ENCODE measurements around the gene FNDC3B. TPM values are rescaled to one million over a fixed set of nuclear protein-coding genes. Genes with fewer than 3 reads are reported as not detected.

The FNDC3B gene
- total and polyA plus RNA-seq, 4 donors: 13.3 to 175 (median 100) TPM

GRCh38 chr3:172342097-172342659, 302.8 kb downstream of the FNDC3B start:
- no peak overlapping the region for H3K27ac ChIP-seq (ENCODE audit: low read depth in 1 of 2, low read length in 1 of 2)
- no peak overlapping the region for H3K9ac ChIP-seq (ENCODE audit: insufficient read depth in 1 of 2, low read length in 2 of 2)
- TF ChIP-seq CTCF (IDR thresholded peaks at IDR 0.05; ENCODE audit: control extremely low read depth, extremely low read depth): no peak
- peaks cover 24 to 47% (median 37%) of the 10 kb centered on the region in 4 donors for H3K36me3 ChIP-seq (ENCODE audit: control insufficient read depth in 4 of 4, insufficient read depth in 4 of 4, low read length in 4 of 4)
- no peaks in the 10 kb centered on the region for H3K27me3 ChIP-seq (ENCODE audit: control insufficient read depth in 3 of 3, insufficient read depth in 3 of 3, low read length in 2 of 3)
- H3K4me3 ChIP-seq: no peak overlapping the region
- no peaks in the 10 kb centered on the region for H3K9me3 ChIP-seq (ENCODE audit: control insufficient read depth in 4 of 4, insufficient read depth in 3 of 4, low read length in 3 of 4)
- 78 to 83% methylated on average over 3 of the region's 3 CpGs for WGBS, 2 donors
- H3K4me1 ChIP-seq (ENCODE audit: control insufficient read depth in 5 of 5, insufficient read depth in 5 of 5, low read length in 5 of 5): no peaks in the 10 kb centered on the region
- DNase-seq (no peak), ATAC-seq (ENCODE audit: insufficient read depth, low FRiP score) (no peak)

GRCh38 chr3:172343117-172343516, 303.7 kb downstream of the FNDC3B start:
- Histone ChIP-seq H3K4me1 (ENCODE audit: control insufficient read depth in 5 of 5, insufficient read depth in 5 of 5, low read length in 5 of 5) (peaks cover 0 to 3% (median 0%) of the 10 kb centered on the region in 5 donors), H3K4me3 (no peak overlapping the region), H3K9me3 (ENCODE audit: control insufficient read depth in 4 of 4, insufficient read depth in 3 of 4, low read length in 3 of 4) (no peaks in the 10 kb centered on the region), H3K27me3 (ENCODE audit: control insufficient read depth in 3 of 3, insufficient read depth in 3 of 3, low read length in 2 of 3) (no peaks in the 10 kb centered on the region), H3K36me3 (ENCODE audit: control insufficient read depth in 4 of 4, insufficient read depth in 4 of 4, low read length in 4 of 4) (peaks cover 19 to 53% (median 38%) of the 10 kb centered on the region in 4 donors), H3K9ac (ENCODE audit: insufficient read depth in 1 of 2, low read length in 2 of 2) (no peak overlapping the region), H3K27ac (ENCODE audit: low read depth in 1 of 2, low read length in 1 of 2) (no peak overlapping the region)
- 92 to 96% methylated on average over 3 of the region's 3 CpGs for WGBS, 2 donors
- no peak for TF ChIP-seq CTCF (IDR thresholded peaks at IDR 0.05; ENCODE audit: control extremely low read depth, extremely low read depth)
- ATAC-seq (ENCODE audit: insufficient read depth, low FRiP score): no peak
- no peak for DNase-seq

- 93 to 95% methylated on average over 12 of the region's 12 CpGs for WGBS, 2 donors
- Histone ChIP-seq H3K36me3 (ENCODE audit: control insufficient read depth in 4 of 4, insufficient read depth in 4 of 4, low read length in 4 of 4) (peaks cover 19 to 57% (median 39%) of the 10 kb centered on the region in 4 donors), H3K27ac (ENCODE audit: low read depth in 1 of 2, low read length in 1 of 2) (no peak overlapping the region), H3K9ac (ENCODE audit: insufficient read depth in 1 of 2, low read length in 2 of 2) (no peak overlapping the region), H3K4me1 (ENCODE audit: control insufficient read depth in 5 of 5, insufficient read depth in 5 of 5, low read length in 5 of 5) (peaks cover 0 to 3% (median 0%) of the 10 kb centered on the region in 5 donors), H3K9me3 (ENCODE audit: control insufficient read depth in 4 of 4, insufficient read depth in 3 of 4, low read length in 3 of 4) (no peaks in the 10 kb centered on the region), H3K4me3 (no peak overlapping the region), H3K27me3 (ENCODE audit: control insufficient read depth in 3 of 3, insufficient read depth in 3 of 3, low read length in 2 of 3) (no peaks in the 10 kb centered on the region)
- TF ChIP-seq CTCF (IDR thresholded peaks at IDR 0.05; ENCODE audit: control extremely low read depth, extremely low read depth): no peak
- ATAC-seq (ENCODE audit: insufficient read depth, low FRiP score) (no peak), DNase-seq (no peak)
Observed at GRCh38 chr3:172343979-172344378, 304.6 kb downstream of the FNDC3B start.

- no peak overlapping the region for H3K4me3 ChIP-seq
- DNase-seq: no peak
- no peak overlapping the region for H3K9ac ChIP-seq (ENCODE audit: insufficient read depth in 1 of 2, low read length in 2 of 2)
- 71 to 81% methylated on average over 3 of the region's 3 CpGs for WGBS, 2 donors
- no peaks in the 10 kb centered on the region for H3K27me3 ChIP-seq (ENCODE audit: control insufficient read depth in 3 of 3, insufficient read depth in 3 of 3, low read length in 2 of 3)
- H3K36me3 ChIP-seq (ENCODE audit: control insufficient read depth in 4 of 4, insufficient read depth in 4 of 4, low read length in 4 of 4): peaks cover 19 to 57% (median 41%) of the 10 kb centered on the region in 4 donors
- no peak for ATAC-seq (ENCODE audit: insufficient read depth, low FRiP score)
- TF ChIP-seq CTCF (IDR thresholded peaks at IDR 0.05; ENCODE audit: control extremely low read depth, extremely low read depth): no peak
- H3K4me1 ChIP-seq (ENCODE audit: control insufficient read depth in 5 of 5, insufficient read depth in 5 of 5, low read length in 5 of 5): peaks cover 0 to 3% (median 0%) of the 10 kb centered on the region in 5 donors
- H3K9me3 ChIP-seq (ENCODE audit: control insufficient read depth in 4 of 4, insufficient read depth in 3 of 4, low read length in 3 of 4): no peaks in the 10 kb centered on the region
- H3K27ac ChIP-seq (ENCODE audit: low read depth in 1 of 2, low read length in 1 of 2): no peak overlapping the region
Observed at GRCh38 chr3:172346161-172346560, 306.8 kb downstream of the FNDC3B start.

All from lung (tissue), 12 donors.